22Rv1 (cell line): Measurements from ENCODE around the gene ZFP64.

ENCODE experiments used
- H3K27ac ChIP-seq: fragments of 450-650 bp; 2 replicates; pipeline ENCODE4 v1.5.1; 2017
- CTCF ChIP-seq: fragments of 450-650 bp; IDR thresholded peaks from 2 replicates; pipeline ENCODE4 v1.5.1; 2017; ENCODE audit warnings: mild to moderate bottlenecking
- ZFX ChIP-seq: fragments of 450-650 bp; IDR thresholded peaks from 2 replicates; pipeline ENCODE4 v1.6.1; 2017; ENCODE audit warnings: antibody characterized with exemption, borderline replicate concordance

The ZFP64 gene

DNA sequence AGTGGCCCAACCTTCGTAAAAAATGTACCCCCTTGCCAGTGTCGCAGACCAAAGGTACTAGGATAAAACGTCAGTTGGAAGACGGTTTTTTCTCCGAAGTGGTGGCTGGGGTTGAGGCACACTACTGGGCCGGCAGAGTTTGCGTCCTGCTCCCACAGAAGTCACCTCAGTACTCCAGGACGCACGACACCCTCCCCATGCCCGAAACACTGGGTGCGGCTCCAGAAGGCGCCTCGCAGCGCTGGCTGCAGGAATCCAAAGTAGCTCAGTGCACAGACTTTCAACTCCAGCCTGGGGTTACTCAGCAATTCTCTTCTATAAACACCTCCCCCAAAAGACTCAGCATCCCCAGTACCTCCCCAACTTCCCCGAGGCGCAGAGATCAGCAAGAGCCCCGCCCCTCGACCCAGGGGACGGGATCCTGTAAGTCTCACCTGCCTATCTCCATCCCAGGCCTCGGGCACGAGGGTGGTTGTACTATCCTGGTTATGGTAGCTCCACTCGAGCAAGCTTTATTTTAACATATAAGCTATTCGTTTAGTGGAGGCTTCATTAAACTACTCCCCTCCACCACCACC, 88.2 kb downstream of the ZFP64 start:
- H3K27ac ChIP-seq = no peak overlapping the region
- TF ChIP-seq CTCF = no peak
- no peak for TF ChIP-seq ZFX

DNA sequence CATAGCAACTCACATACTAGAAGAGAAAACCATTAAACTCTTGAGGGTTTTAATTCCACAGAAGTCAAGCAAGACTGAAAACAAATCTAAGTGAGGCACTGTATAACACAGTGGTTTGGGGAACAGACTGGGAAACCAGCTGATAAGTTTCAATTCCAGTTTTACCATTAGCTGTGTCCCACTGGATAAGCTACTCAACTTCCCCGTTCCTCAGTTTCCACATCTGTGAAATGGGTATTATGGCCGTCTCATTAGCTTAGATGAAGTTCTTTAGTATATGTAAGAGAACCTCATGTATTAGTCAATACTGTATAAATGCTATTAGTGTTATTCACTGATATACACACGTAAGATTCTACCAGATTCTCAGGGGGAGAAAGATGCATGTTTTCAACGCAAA, 89.0 kb downstream of the ZFP64 start:
- H3K27ac ChIP-seq = no peak overlapping the region
- TF ChIP-seq ZFX = no peak
- TF ChIP-seq CTCF = no peak

- TF ChIP-seq CTCF = no peak
- no peak for TF ChIP-seq ZFX
- no peak overlapping the region for H3K27ac ChIP-seq
These were observed 89.5 kb downstream of the ZFP64 start for GRCh38 chr20:52102126-52102525.
